GM06990 (cell line): ENCODE results near the gene WDR36.

Experiments used
- DNase-seq: peaks from one replicate; pipeline ENCODE4 v3.0.0-alpha.2; 2011; ENCODE audit not compliant: insufficient read length; ENCODE audit errors: extremely low read depth
- H3K27me3 ChIP-seq: replicated peaks from 2 replicates; pipeline ENCODE4 v1.6.0; 2011; ENCODE audit warnings: low read length; ENCODE audit not compliant: control insufficient read depth, insufficient read depth
- H3K36me3 ChIP-seq: 2 replicates; pipeline ENCODE4 v1.5.1; 2011; ENCODE audit warnings: low read length; ENCODE audit not compliant: control insufficient read depth, insufficient read depth
- H3K4me3 ChIP-seq: replicated peaks from 2 replicates; pipeline ENCODE4 v1.5.1; 2011; ENCODE audit warnings: low read depth, mild to moderate bottlenecking, control low read depth, low read length
- CTCF ChIP-seq: IDR thresholded peaks from 2 replicates; pipeline ENCODE4 v1.5.1; 2011; ENCODE audit warnings: low read length, control low read depth, mild to moderate bottlenecking, inconsistent platforms; ENCODE audit not compliant: insufficient read depth, poor library complexity, severe bottlenecking

The WDR36 gene

DNA sequence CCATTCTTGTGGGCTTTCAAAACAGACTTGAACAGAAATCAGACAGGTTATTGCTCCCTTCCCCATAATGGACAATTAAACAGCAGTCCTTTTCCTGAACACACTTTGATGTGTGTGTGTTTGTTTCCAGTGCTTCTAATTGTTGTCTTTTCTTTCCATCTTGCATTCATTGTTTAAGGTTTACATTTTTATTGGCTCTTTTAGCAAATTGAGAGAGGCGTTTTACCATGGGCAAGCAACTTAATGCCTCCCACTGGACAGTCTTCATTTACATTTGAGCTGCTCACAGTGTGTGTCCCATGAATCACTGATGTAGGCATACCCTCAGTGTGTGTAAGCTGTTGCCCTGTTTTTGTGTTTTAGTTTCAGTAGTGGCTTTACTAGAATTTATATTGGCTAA, 25.0 kb downstream of the WDR36 start:
- no peaks in the 10 kb centered on the region for H3K27me3 ChIP-seq
- no peak for DNase-seq
- H3K36me3 ChIP-seq: peaks cover 6% of the 10 kb centered on the region
- H3K4me3 ChIP-seq: no peak overlapping the region
- TF ChIP-seq CTCF: no peak

DNA sequence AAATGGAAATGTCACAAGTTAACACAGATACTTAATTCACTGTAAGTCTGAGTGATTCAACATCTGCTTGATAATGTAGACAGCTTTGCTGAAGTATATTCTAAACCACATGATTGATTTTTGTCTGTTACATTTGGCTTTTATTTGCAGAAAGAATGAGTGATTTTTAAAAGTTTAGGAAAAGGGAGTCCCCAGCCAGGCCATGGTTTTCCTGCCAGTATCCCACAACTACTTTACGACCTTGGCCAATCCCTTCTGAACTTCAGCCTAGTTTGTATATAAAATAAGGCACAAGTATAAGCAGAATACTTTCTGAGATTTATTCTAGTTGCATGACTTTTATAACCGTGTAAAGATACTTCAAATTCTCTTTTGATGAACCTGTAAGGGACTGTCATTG, 27.1 kb downstream of the WDR36 start:
- DNase-seq: no peak
- Histone ChIP-seq H3K36me3 (peaks cover 4% of the 10 kb centered on the region), H3K4me3 (no peak overlapping the region), H3K27me3 (no peaks in the 10 kb centered on the region)
- TF ChIP-seq CTCF: no peak

DNA sequence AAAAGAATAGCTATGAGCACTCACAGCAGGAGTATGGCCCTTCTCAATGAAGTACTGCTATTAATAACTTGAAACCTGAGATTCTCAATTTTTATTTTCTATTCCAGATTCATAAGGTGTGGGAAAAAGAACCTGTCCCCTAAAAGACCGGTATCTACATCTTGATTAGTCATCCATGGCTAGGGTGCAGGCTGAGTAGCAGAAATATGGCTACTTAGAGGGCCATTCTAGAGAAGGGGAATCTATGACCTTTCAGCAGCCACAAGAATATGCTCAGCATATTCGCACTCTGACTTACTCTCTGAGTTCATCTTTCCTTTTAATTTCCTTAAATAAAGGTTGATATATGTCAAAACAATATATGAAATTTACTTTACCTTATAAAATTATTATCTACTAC, 27.7 kb downstream of the WDR36 start:
- DNase-seq: no peak
- no peaks in the 10 kb centered on the region for H3K27me3 ChIP-seq
- no peak overlapping the region for H3K4me3 ChIP-seq
- H3K36me3 ChIP-seq: peaks cover 2% of the 10 kb centered on the region
- TF ChIP-seq CTCF: no peak

- TF ChIP-seq CTCF: no peak
- Histone ChIP-seq H3K4me3 (no peak overlapping the region), H3K27me3 (no peaks in the 10 kb centered on the region), H3K36me3 (peaks cover 3% of the 10 kb centered on the region)
- no peak for DNase-seq
These were observed 28.8 kb downstream of the WDR36 start for GRCh38 chr5:111120911-111121310.

- Histone ChIP-seq H3K36me3 (peaks cover 3% of the 10 kb centered on the region), H3K27me3 (no peaks in the 10 kb centered on the region), H3K4me3 (no peak overlapping the region)
- no peak for DNase-seq
- no peak for TF ChIP-seq CTCF
These were observed 29.8 kb downstream of the WDR36 start for GRCh38 chr5:111121926-111122325.

- TF ChIP-seq CTCF: no peak
- Histone ChIP-seq H3K4me3 (no peak overlapping the region), H3K36me3 (peaks cover 3% of the 10 kb centered on the region), H3K27me3 (no peaks in the 10 kb centered on the region)
- DNase-seq: no peak
These were observed 30.2 kb downstream of the WDR36 start for GRCh38 chr5:111122398-111122797.
